Measurements from ENCODE around the gene ATP8A1. TPM values are rescaled to one million over a fixed set of nuclear protein-coding genes. Genes with fewer than 3 reads are reported as not detected.

ATP8A1 gene
- total RNA-seq, 1 experiment from 2014 or later: 0.42 TPM

- Histone ChIP-seq H3K36me3 (no peaks in the 10 kb centered on the region), H3K27ac (no peak overlapping the region), H3K4me3 (no peak overlapping the region), H3K27me3 (replicated peaks) (no peaks in the 10 kb centered on the region), H3K4me1 (replicated peaks) (no peaks in the 10 kb centered on the region), H3K9me3 (replicated peaks) (no peaks in the 10 kb centered on the region)
- DNase-seq (ENCODE audit: low read depth in 1 of 2, low spot score in 2 of 2): no peak
Measured at GRCh38 chr4:42626629-42627146, 30.2 kb downstream of the ATP8A1 start.

GRCh38 chr4:42625329-42625728 is 31.6 kb downstream of the ATP8A1 start:
- no peaks in the 10 kb centered on the region for H3K36me3 ChIP-seq
- no peak for DNase-seq (ENCODE audit: low read depth in 1 of 2, low spot score in 2 of 2)
- H3K27ac ChIP-seq: no peak overlapping the region
- H3K27me3 ChIP-seq (replicated peaks): no peaks in the 10 kb centered on the region
- H3K9me3 ChIP-seq (replicated peaks): no peaks in the 10 kb centered on the region
- no peak overlapping the region for H3K4me3 ChIP-seq
- H3K4me1 ChIP-seq (replicated peaks): no peaks in the 10 kb centered on the region

- no peaks in the 10 kb centered on the region for H3K36me3 ChIP-seq
- H3K27me3 ChIP-seq (replicated peaks): no peaks in the 10 kb centered on the region
- DNase-seq (ENCODE audit: low read depth in 1 of 2, low spot score in 2 of 2): no peak
- H3K27ac ChIP-seq: no peak overlapping the region
- H3K4me3 ChIP-seq: no peak overlapping the region
- H3K9me3 ChIP-seq (replicated peaks): no peaks in the 10 kb centered on the region
- no peaks in the 10 kb centered on the region for H3K4me1 ChIP-seq (replicated peaks)
Measured at GRCh38 chr4:42624551-42624950, 32.4 kb downstream of the ATP8A1 start.

- no peaks in the 10 kb centered on the region for H3K27me3 ChIP-seq (replicated peaks)
- no peak overlapping the region for H3K27ac ChIP-seq
- no peaks in the 10 kb centered on the region for H3K36me3 ChIP-seq
- no peaks in the 10 kb centered on the region for H3K9me3 ChIP-seq (replicated peaks)
- no peaks in the 10 kb centered on the region for H3K4me1 ChIP-seq (replicated peaks)
- DNase-seq (ENCODE audit: low read depth in 1 of 2, low spot score in 2 of 2): no peak
- no peak overlapping the region for H3K4me3 ChIP-seq
Measured at GRCh38 chr4:42618023-42618422, 38.9 kb downstream of the ATP8A1 start.

- no peak overlapping the region for H3K27ac ChIP-seq
- no peak overlapping the region for H3K4me3 ChIP-seq
- H3K27me3 ChIP-seq (replicated peaks): no peaks in the 10 kb centered on the region
- no peaks in the 10 kb centered on the region for H3K36me3 ChIP-seq
- DNase-seq (ENCODE audit: low read depth in 1 of 2, low spot score in 2 of 2): no peak
- H3K4me1 ChIP-seq (replicated peaks): no peaks in the 10 kb centered on the region
- H3K9me3 ChIP-seq (replicated peaks): no peaks in the 10 kb centered on the region
Measured at GRCh38 chr4:42617030-42617429, 39.9 kb downstream of the ATP8A1 start.

GRCh38 chr4:42616572-42616971 is 40.3 kb downstream of the ATP8A1 start:
- Histone ChIP-seq H3K9me3 (replicated peaks) (no peaks in the 10 kb centered on the region), H3K27ac (no peak overlapping the region), H3K4me3 (no peak overlapping the region), H3K4me1 (replicated peaks) (no peaks in the 10 kb centered on the region), H3K27me3 (replicated peaks) (no peaks in the 10 kb centered on the region), H3K36me3 (no peaks in the 10 kb centered on the region)
- DNase-seq (ENCODE audit: low read depth in 1 of 2, low spot score in 2 of 2): no peak

- Histone ChIP-seq H3K27ac (no peak overlapping the region), H3K4me1 (replicated peaks) (no peaks in the 10 kb centered on the region), H3K4me3 (no peak overlapping the region), H3K27me3 (replicated peaks) (no peaks in the 10 kb centered on the region), H3K36me3 (no peaks in the 10 kb centered on the region), H3K9me3 (replicated peaks) (no peaks in the 10 kb centered on the region)
- DNase-seq (ENCODE audit: low read depth in 1 of 2, low spot score in 2 of 2): no peak
Measured at GRCh38 chr4:42615131-42615763, 41.7 kb downstream of the ATP8A1 start.

GRCh38 chr4:42612898-42613297 is 44.0 kb downstream of the ATP8A1 start:
- Histone ChIP-seq H3K9me3 (replicated peaks) (no peaks in the 10 kb centered on the region), H3K27ac (no peak overlapping the region), H3K4me1 (replicated peaks) (no peaks in the 10 kb centered on the region), H3K27me3 (replicated peaks) (no peaks in the 10 kb centered on the region), H3K4me3 (no peak overlapping the region), H3K36me3 (no peaks in the 10 kb centered on the region)
- no peak for DNase-seq (ENCODE audit: low read depth in 1 of 2, low spot score in 2 of 2)

GRCh38 chr4:42610941-42611340 is 46.0 kb downstream of the ATP8A1 start:
- DNase-seq (ENCODE audit: low read depth in 1 of 2, low spot score in 2 of 2): no peak
- Histone ChIP-seq H3K4me3 (no peak overlapping the region), H3K4me1 (replicated peaks) (no peaks in the 10 kb centered on the region), H3K27me3 (replicated peaks) (no peaks in the 10 kb centered on the region), H3K36me3 (no peaks in the 10 kb centered on the region), H3K9me3 (replicated peaks) (no peaks in the 10 kb centered on the region), H3K27ac (no peak overlapping the region)

- Histone ChIP-seq H3K36me3 (no peaks in the 10 kb centered on the region), H3K4me1 (replicated peaks) (no peaks in the 10 kb centered on the region), H3K9me3 (replicated peaks) (no peaks in the 10 kb centered on the region), H3K27ac (no peak overlapping the region), H3K4me3 (no peak overlapping the region), H3K27me3 (replicated peaks) (no peaks in the 10 kb centered on the region)
- DNase-seq (ENCODE audit: low read depth in 1 of 2, low spot score in 2 of 2): no peak
Measured at GRCh38 chr4:42609051-42609450, 47.9 kb downstream of the ATP8A1 start.

GRCh38 chr4:42608551-42608950 is 48.4 kb downstream of the ATP8A1 start:
- no peaks in the 10 kb centered on the region for H3K9me3 ChIP-seq (replicated peaks)
- no peak for DNase-seq (ENCODE audit: low read depth in 1 of 2, low spot score in 2 of 2)
- no peak overlapping the region for H3K4me3 ChIP-seq
- no peak overlapping the region for H3K27ac ChIP-seq
- H3K36me3 ChIP-seq: no peaks in the 10 kb centered on the region
- no peaks in the 10 kb centered on the region for H3K4me1 ChIP-seq (replicated peaks)
- H3K27me3 ChIP-seq (replicated peaks): no peaks in the 10 kb centered on the region

GRCh38 chr4:42607011-42607726 is 49.7 kb downstream of the ATP8A1 start:
- Histone ChIP-seq H3K4me3 (no peak overlapping the region), H3K27me3 (replicated peaks) (no peaks in the 10 kb centered on the region), H3K4me1 (replicated peaks) (no peaks in the 10 kb centered on the region), H3K9me3 (replicated peaks) (no peaks in the 10 kb centered on the region), H3K27ac (no peak overlapping the region), H3K36me3 (no peaks in the 10 kb centered on the region)
- no peak for DNase-seq (ENCODE audit: low read depth in 1 of 2, low spot score in 2 of 2)

GRCh38 chr4:42605264-42605663 is 51.6 kb downstream of the ATP8A1 start:
- Histone ChIP-seq H3K9me3 (replicated peaks) (no peaks in the 10 kb centered on the region), H3K36me3 (no peaks in the 10 kb centered on the region), H3K27me3 (replicated peaks) (no peaks in the 10 kb centered on the region), H3K27ac (no peak overlapping the region), H3K4me3 (no peak overlapping the region), H3K4me1 (replicated peaks) (no peaks in the 10 kb centered on the region)
- no peak for DNase-seq (ENCODE audit: low read depth in 1 of 2, low spot score in 2 of 2)

- no peaks in the 10 kb centered on the region for H3K9me3 ChIP-seq (replicated peaks)
- no peaks in the 10 kb centered on the region for H3K27me3 ChIP-seq (replicated peaks)
- H3K4me1 ChIP-seq (replicated peaks): no peaks in the 10 kb centered on the region
- H3K4me3 ChIP-seq: no peak overlapping the region
- H3K27ac ChIP-seq: no peak overlapping the region
- no peaks in the 10 kb centered on the region for H3K36me3 ChIP-seq
- no peak for DNase-seq (ENCODE audit: low read depth in 1 of 2, low spot score in 2 of 2)
Measured at GRCh38 chr4:42603862-42604261, 53.0 kb downstream of the ATP8A1 start.

All from SJSA1 (cell line).